ENCODE data around the gene PTPN14.

PTPN14 gene

GRCh38 chr1:214458541-214458940 is 92.9 kb downstream of the PTPN14 start:
- DNase-seq (ENCODE audit: extremely low read depth in 1 of 2, low read depth in 1 of 2): no peak

- no peak for DNase-seq (ENCODE audit: extremely low read depth in 1 of 2, low read depth in 1 of 2)
Measured at GRCh38 chr1:214455971-214456867, 95.2 kb downstream of the PTPN14 start.

- no peak for DNase-seq (ENCODE audit: extremely low read depth in 1 of 2, low read depth in 1 of 2)
Measured at GRCh38 chr1:214455479-214455878, 95.9 kb downstream of the PTPN14 start.

GRCh38 chr1:214454569-214455396 is 96.6 kb downstream of the PTPN14 start:
- no peak for DNase-seq (ENCODE audit: extremely low read depth in 1 of 2, low read depth in 1 of 2)

GRCh38 chr1:214453109-214453722 is 98.2 kb downstream of the PTPN14 start:
- no peak for DNase-seq (ENCODE audit: extremely low read depth in 1 of 2, low read depth in 1 of 2)

- no peak for DNase-seq (ENCODE audit: extremely low read depth in 1 of 2, low read depth in 1 of 2)
Measured at GRCh38 chr1:214452152-214452784, 99.1 kb downstream of the PTPN14 start.

GRCh38 chr1:214451596-214451995 is 99.8 kb downstream of the PTPN14 start:
- no peak for DNase-seq (ENCODE audit: extremely low read depth in 1 of 2, low read depth in 1 of 2)

- DNase-seq (ENCODE audit: extremely low read depth in 1 of 2, low read depth in 1 of 2): no peak
Measured at GRCh38 chr1:214449371-214449770, 102.0 kb downstream of the PTPN14 start.

- DNase-seq (ENCODE audit: extremely low read depth in 1 of 2, low read depth in 1 of 2): no peak
Measured at GRCh38 chr1:214448536-214448935, 102.9 kb downstream of the PTPN14 start.

GRCh38 chr1:214447557-214447871 is 103.9 kb downstream of the PTPN14 start:
- DNase-seq (ENCODE audit: extremely low read depth in 1 of 2, low read depth in 1 of 2): no peak

- DNase-seq (ENCODE audit: extremely low read depth in 1 of 2, low read depth in 1 of 2): no peak
Measured at GRCh38 chr1:214446772-214447556, 104.4 kb downstream of the PTPN14 start.

GRCh38 chr1:214445831-214446614 is 105.4 kb downstream of the PTPN14 start:
- no peak for DNase-seq (ENCODE audit: extremely low read depth in 1 of 2, low read depth in 1 of 2)

GRCh38 chr1:214445199-214445598 is 106.2 kb downstream of the PTPN14 start:
- DNase-seq (ENCODE audit: extremely low read depth in 1 of 2, low read depth in 1 of 2): no peak

GRCh38 chr1:214444182-214444939 is 107.0 kb downstream of the PTPN14 start:
- DNase-seq (ENCODE audit: extremely low read depth in 1 of 2, low read depth in 1 of 2): no peak

- no peak for DNase-seq (ENCODE audit: extremely low read depth in 1 of 2, low read depth in 1 of 2)
Measured at GRCh38 chr1:214441119-214441518, 110.3 kb downstream of the PTPN14 start.

GRCh38 chr1:214440219-214440965 is 111.0 kb downstream of the PTPN14 start:
- no peak for DNase-seq (ENCODE audit: extremely low read depth in 1 of 2, low read depth in 1 of 2)

- DNase-seq (ENCODE audit: extremely low read depth in 1 of 2, low read depth in 1 of 2): no peak
Measured at GRCh38 chr1:214439352-214440119, 111.9 kb downstream of the PTPN14 start.
